ENCODE results near the gene PDE4B.

PDE4B gene

DNA sequence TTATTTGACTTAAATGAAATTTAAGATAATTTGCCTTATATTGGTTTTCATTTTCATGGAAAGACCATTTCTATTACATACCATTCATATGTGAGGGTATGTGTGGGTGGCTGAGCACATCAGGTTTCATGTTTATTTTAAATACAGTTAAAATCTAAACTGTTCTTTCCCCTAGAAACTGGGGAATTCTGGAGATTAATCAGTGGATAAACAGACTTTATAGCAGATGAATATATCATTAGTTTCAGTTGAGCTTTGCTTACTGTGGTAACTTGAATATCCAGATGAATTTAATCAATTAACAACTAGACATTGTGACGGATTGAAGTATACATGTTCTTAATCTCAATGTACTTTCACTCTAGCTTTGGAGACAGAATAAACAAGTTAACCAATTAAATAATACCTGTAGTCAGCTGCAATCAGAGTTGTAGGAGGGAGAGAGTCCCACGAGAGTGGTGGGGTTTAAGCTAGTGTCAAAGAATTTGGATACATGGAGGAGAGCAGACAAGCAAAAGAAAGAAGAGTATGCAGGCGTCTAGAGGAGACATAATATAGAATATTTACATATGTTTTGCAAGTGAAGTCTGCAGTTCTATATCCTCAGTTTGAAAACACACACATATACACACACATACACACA, 97.6 kb downstream of the PDE4B start:
- DNase-seq = no peak

DNA sequence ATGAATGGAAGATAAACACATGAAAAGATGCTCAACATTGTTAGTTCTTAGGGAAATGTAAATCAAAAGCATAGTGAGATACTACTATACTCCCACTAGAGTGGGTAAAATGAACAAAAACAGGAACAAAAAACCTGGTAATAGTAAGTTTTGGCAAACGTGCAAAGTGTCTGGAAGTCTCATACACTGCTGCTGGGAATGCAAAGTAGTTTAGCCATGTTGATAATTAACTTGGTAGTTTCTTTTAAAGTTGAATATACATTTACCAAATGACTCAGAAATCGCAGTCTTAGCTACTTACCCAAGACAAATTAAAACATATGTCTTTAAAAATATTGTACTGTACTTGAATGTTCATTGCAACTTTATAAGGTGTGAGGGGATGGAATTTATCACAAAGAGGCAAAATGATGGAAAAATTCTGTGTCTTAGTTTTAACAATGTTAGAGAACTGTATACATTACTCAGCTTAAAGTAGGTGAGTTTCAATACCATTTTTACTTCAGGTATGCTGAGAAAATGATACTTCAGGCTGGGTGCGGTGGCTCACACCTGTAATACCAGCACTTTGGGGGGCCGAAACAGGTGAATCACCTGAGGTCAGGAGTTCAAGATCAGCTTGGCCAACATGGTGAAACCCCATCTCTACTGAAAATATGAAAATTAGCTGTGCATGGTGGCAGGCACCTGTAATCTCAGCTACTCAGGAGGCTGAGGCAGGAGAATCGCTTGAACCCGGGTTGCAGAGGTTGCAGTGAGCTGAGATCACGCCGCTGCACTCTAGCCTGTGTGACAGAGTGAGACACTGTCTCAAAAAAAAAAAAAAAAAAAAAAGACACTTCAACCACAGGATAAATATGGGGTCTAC, 102.3 kb downstream of the PDE4B start:
- DNase-seq = no peak

DNA sequence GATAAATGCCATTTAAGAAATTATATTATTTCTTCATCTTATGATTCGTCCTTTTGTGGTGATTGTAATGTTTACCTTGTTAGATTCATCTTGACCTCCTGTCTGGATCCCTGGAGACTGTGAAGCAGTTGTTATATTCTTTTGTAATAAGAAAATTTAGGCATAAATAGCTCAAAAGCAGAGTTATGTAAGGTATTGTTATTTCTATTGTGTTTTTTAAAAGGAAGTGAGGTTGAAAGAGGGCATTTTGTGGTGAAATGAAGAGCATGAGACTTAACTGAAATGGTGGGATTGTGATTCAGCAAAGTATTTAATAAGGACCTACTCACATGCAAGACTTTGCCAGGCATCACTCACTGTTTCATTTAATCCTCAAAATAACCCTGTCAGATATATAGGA, 104.0 kb downstream of the PDE4B start:
- DNase-seq = no peak

DNA sequence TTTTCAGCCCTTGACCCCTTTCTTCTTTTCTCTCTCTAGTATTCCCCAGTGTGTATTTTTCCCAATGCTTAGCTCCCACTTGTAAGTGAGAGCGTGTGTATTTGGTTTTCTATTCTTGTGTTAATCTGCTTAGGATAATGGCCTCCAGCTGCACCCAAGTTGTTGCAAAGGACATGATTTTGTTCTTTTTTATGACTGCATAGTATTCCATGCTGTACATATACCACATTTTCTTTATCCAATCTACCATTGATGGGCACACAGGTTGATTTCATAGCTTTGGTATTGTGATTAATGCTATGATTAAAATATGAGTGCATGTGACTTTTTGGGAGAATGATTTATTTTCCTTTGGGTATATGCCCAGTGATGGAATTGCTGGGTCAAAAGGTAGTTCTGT, 104.8 kb downstream of the PDE4B start:
- DNase-seq = no peak

DNA sequence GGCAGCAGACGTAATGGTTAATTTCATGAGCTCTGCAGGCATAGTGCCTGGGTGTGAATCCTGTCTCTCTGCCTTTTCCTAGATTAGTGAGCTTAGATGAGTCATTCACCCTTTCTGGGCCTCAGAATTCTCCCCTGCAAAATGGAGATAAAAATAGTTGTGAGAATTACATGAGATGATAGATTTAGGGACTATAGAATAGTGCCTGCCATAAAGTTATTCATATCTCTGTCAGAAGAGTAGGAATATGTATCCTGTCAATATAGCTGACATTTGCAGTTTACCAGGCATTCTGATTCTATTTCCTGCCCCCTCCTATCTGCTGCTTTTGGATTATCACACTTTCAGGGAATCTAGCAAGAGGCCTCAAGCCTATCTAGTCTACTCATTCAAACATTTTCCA, 112.0 kb downstream of the PDE4B start:
- no peak for DNase-seq

DNA sequence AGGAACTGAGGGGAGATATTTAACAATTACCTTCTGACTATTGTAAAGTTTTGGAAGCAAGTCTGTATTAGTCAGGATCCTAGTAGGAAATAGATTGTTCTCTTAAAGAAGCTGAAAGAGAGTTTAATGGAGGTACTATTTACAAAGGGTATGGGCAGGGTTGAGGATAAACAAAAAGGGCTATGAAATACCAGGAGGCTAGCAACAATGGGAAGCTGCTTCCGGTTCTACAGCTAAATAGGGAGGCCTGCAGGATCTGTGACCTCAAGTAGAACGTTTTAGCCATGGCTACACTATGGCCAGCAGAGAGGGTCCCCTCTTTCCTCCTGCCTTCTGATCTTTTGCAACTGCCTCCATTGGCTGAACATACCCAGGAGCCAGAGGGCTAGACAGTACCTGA, 117.7 kb downstream of the PDE4B start:
- DNase-seq = no peak

DNA sequence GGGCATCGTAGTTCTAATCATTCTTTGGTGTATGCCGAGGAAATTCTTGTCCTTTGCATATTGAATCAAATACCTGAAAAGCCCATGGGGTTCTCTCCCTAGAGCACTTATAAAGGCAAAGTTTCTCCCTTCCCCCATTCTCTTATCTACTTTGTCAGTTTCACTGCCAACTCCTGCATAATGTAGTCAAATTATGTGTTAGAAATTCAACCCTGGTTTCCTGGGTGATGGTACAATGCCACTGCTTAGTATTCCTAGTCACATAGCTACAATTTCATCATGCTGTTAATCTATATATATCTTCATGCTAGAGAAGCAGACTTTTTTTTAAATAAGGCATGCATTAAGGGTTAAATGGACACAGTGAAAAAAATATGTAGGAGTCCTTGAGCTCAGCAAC, 119.0 kb downstream of the PDE4B start:
- no peak for DNase-seq

DNA sequence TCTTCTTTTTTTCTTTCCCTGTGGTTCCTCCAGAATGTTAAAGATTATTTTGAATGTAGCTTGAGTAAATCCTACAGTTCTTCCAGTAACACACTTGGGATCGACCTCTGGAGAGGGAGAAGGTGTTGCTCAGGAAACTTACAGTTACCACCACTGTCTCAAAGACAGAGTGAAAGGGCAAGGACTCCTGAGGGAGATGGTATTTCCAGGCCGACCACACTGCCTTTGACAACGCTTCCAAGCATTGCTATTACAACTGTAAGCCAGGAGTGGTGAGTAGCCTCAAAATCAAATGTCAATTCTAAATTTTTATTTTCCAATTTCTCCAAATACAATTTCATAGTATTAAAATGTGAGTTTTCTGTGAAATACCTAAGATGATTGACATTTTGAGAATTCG, 125.9 kb downstream of the PDE4B start:
- no peak for DNase-seq

DNA sequence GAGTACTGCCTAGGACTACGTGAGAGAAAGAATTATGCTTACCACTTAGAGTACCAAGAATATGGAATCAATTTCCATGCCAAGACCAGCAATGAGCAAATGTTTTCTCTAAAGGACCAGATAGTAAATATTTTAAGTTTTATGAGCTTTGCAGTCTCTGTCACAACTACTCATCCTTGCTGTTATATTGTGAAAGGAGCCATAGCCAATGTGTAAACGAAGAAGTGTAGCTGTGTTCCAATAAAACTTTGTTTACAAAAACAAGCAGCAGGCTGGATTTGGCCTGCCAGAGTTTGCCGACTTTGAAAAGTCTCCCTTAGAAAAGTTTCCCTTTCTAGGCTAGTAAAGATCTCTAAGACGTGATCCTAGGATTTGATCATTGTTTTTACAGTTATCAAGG, 128.8 kb downstream of the PDE4B start:
- no peak for DNase-seq

DNA sequence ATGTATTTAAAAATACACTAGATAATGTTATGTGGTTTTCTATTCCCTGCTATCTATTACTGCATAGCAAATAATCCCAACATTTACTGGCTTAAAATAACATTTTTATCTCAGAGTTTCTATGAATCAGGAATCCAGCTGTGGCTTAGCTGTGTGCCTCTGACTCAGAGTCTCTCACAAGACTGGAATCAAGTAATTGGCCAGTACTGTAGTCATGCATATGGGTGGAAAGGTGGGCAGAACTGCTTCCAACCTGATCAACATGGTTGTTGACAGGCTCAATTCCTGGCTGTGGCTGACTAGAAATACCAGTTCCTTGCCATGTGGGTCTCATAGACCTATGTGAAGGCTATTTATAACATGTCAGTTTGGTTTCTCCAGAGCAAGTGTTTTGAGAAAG, 131.8 kb downstream of the PDE4B start:
- no peak for DNase-seq

DNA sequence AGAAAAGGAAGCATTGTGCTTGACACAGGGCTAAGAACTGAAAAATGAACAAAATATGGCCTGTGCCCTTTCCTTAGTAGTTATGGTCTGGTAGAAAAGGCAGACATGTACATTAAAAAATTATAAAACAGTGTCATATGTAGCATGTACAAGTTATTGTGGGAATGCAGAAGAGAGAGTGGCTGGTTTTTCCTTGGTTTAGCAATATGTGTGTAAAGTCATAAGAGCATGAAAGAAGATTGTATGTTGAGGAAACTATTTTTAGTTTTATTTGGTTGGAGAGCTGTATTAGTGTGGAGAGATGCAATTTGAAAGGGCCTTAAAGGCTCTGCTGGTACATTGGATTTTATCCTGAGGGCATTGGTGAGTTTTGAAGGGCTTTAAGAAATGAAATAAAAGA, 145.8 kb downstream of the PDE4B start:
- DNase-seq = no peak

DNA sequence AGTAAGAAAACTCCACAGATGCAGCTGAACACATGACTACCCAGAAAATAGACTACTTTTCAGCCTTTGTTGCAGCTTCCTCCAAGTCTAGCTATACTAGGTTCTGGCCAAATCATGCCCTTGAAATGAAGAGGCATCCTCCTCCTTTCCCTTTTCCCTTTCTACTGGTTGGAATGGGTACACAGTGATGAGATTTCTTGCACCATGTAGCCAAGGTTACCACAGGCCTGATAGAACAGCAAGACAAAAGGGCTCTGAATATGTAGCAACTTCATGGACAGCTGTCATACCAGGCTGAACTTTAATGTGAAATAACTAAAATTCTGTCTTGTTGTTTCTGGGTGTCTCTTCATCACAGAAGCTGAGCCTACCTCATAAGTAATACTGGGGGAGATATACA, 146.5 kb downstream of the PDE4B start:
- no peak for DNase-seq

DNA sequence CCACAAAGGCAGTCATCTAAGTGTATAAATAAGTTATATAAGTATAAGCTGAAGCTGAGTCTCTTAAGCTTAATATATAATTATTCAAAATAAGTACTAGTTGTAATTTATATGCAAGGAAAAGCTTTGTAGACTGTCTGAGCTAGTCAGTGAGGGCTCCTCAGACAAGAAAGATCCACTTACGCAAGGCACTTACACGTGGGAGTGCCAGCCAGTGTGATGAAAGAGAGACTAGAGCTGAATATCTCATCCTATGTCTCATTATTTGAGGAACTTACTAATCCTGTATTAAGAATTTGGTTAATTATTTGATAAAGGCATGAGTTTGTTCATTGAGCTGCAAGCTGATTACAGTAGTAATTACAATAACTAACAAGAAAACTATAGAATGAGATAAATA, 146.9 kb downstream of the PDE4B start:
- no peak for DNase-seq

DNA sequence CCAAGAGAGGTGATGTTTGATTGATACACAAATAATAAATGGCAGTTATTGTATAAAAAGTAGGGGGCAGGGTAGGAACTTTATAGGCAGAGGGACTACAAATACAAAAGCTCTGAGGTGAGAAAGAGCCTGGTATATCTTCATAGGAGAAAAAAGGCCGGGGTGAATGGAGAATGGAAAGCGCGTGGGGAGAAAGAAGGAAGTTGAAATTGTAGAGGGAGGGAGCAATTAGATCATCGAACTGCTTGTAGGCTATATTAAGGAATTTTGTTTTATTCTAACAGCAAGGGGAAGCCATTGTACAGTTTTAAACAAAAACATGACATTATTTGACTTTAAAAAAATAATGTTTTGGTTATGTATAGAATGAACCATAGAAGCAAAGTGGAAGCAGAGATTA, 147.4 kb downstream of the PDE4B start:
- DNase-seq = no peak

DNA sequence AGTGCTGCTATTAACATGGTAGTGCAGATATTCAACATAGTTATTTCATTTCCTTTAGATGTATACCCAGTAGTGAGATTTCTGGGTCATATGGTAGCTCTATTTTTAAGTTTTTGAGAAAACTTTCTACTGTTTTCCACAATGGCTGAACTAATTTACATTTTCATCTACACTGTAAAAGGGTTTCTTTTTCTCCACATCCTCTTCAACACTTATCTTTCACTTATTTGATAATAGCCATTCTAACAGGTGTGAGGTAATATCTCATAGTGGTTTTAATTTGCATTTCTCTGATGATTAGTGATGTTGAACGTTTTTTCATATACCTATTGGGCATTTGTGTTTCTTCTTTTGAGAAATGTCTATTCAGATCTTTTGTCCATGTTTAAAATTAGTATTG, 149.8 kb downstream of the PDE4B start:
- no peak for DNase-seq

DNA sequence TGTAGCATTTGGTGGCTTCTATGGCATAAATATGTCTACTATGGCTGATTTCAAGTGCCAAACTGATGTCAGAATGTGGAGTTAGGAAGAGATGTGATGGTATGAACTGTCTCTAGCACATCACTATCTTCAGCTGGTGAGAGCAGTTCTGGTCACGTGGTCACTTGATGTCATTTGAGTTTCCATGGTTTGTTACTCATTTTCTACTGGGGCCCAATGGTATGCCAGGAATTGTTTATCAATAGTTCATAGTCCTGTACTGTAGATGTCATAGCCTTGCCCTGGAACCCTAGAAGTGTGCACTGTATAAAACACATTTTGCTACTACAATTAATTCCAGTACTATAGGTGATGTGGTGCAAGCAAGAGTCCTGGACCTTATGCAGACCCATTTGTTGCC, 153.7 kb downstream of the PDE4B start:
- DNase-seq = no peak

DNA sequence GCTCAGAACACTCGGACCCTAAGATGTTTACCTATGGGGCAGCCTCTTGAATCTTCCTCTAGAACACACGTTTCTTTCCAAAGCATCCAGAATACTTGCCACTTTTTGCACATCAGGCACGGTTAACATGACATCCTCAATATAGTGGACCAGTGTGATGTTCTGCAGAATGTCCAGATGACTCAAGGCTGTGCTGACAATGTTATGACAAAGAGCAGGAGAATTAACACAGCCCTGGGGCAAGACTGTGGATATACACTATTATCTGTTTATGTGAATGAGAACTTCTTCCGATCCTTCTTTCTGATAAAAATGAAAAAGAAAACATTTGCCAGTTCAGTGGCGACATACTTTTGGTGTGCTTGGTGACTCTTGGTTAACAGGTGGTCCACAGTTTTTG, 154.3 kb downstream of the PDE4B start:
- no peak for DNase-seq

DNA sequence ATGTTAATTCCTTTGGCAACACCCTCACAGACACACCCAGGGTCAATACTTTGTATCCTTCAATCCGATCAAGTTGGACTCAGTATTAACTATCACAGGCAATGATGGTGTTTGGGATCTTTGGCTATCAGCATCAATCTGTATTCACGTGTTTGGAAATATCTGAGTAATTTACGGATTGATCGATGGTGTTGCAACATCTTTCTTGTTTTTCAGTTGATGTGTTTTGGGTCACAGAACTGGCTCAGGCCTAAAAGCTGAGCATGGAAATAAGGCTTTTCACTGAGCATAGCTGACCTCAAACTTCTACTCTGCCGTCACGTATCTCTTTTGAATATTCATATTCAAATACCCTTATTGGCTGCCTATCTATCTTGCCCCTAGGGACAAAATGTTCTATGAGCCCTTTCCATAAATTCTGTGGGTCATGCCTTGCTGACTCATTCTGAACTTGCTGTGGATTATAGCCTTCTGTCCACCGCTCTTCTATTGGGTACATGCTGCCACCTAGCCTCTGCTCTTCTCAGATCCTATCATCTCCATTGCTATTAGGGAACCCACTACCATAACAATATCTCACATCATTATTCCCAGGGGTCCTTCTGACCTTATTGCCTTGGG, 156.0 kb downstream of the PDE4B start:
- no peak for DNase-seq

DNA sequence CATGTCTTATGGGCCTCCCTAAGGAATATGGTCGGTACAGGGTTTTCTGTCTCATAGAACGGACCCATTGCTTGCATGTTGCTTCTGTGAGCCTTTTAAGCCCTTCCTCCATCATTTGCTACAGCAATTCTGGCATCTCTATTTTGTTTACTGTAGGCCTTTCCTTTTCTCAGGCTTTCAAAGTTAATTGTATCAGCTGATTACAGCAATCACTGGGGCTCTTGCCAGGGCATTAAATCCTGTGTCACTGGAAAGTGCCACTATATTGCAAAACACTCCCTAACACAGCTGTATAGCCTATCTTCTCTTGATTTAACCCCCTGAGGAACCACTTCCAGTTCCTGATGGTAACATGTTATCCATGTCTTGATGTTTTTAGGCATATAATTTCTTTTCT, 156.5 kb downstream of the PDE4B start:
- no peak for DNase-seq

DNA sequence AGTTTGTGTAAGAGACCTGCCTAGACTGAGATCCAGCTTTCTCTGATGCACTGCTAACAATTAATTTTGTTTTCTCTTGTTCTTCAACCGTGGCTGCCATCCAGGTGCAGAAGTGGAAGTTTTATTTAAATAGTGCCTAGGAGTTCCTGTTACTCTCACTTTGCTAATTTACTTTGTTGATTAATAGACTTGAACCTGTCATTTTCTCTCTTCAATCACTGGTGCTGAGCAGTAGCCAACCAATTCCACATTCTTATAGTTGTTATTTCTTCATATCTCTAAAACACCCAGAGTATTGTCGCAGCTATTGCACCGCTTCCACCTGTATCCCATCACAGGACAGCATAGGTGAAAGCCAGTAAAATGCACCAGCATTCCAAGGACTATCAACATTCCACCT, 157.2 kb downstream of the PDE4B start:
- no peak for DNase-seq

DNA sequence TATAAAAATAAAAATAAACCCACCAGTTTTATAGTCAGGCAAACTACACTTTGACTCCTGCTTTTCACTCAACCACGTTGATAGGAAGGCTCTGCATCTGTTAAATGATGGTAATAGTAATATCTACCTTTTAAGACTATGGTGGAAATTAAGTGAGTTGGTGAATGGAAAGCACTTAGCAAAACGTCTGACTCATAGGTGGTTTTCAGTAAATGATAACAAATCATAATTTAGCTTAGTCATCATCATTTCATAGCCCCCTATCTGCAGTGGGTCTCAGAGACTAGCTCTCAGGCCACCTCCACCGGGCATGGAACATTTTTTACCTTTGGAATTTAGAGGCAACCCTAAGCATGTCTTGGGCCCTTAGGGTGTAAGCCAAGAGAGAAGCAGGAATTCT, 160.0 kb downstream of the PDE4B start:
- no peak for DNase-seq

DNA sequence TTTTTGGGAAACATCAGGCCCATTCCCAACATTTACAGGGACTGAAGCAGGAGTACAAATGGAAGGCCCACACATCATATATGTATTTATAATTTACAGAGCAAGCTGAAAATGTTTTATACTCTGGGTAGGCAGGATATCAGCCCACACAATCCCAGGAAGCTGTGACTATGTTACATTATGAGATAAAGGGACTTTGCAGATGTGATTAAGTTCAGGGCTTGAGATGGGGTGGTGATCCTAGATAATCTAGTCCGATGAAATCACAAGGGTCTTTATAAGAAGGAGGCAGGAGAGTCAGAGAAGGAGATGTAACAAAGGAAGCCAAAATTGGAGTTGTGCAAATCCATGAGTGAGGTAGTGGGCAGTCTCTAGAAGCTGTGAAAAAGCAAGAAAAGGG, 160.5 kb downstream of the PDE4B start:
- no peak for DNase-seq

DNA sequence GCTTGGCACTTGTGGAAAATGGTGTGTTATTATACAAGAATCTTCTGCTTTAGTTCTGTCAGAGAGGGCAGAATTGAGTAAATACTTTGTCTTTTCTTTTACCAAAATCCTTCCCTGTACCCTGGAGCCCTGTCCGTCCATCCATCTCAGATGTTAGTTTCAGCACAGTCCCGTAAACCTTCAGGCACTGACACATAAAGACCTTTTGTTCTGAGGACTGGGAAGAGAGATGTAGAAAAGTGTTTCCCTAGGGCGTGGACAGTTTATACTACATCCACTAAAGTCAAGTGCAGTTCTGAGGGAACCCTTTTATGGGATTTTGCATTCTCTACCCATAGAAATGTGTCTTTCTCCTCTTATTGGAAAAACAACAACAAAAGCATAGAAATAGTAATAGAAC, 162.4 kb downstream of the PDE4B start:
- no peak for DNase-seq

DNA sequence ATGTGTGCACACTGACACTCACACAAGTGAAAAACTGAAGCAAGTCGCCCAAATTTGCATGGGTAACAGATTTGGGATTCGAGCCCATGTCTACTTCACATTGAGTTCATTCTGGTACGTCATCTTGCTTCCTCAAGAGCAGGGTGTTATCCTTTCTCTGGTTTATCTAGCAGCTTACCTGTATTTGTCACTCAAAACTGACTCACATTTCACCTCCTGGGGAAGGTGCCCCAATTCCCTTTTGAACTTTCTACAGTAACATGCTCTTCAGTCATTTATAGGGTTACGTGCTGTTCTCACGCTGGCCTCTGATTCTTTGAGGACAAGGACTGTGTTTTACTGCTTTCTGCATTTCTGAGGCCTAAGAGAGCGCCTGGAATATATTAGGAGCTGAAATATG, 162.8 kb downstream of the PDE4B start:
- no peak for DNase-seq

Data from activated effector memory CD4-positive, alpha-beta T cell treated with anti-CD3 and anti-CD28 coated beads, Interleukin-2, amount 50 U/mL, for 16 hours (primary cell).